GM21576 (cell line): ENCODE measurements around the gene POLN.
A peak's percentile ranks its signal among the peaks of the same experiment; 100 is the strongest.

ENCODE experiments used
- ATAC-seq: cut with Tn5 transposase; IDR thresholded peaks from one replicate; pipeline ENCODE4 v1.9.1; 2021; ENCODE audit warnings: mild to moderate bottlenecking, moderate library complexity; ENCODE audit not compliant: unreplicated experiment

POLN gene

GRCh38 chr4:2241410-2242353 lies at the start of gene POLN, which contains the start of gene HAUS3:
TSS of gene POLN (minus strand) at chr4:2242121. CDS start at chr4:2229231, 12,890 bp downstream.
TSS of gene HAUS3 (minus strand) at chr4:2242121. CDS start at chr4:2240946, 1,175 bp downstream.
- peak; percentile 88 for ATAC-seq

GRCh38 chr4:2290974-2291704 lies 49.2 kb upstream of the POLN start:
- ATAC-seq = no peak

GRCh38 chr4:2290488-2290887 lies 48.6 kb upstream of the POLN start:
- ATAC-seq = no peak

- ATAC-seq = no peak
Measured at GRCh38 chr4:2289955-2290333, 48.0 kb upstream of the POLN start.

- no peak for ATAC-seq
Measured at GRCh38 chr4:2289311-2289954, 47.5 kb upstream of the POLN start.

- ATAC-seq = no peak
Measured at GRCh38 chr4:2288051-2288541, 46.2 kb upstream of the POLN start.

- ATAC-seq = no peak
Measured at GRCh38 chr4:2287594-2287915, 45.6 kb upstream of the POLN start.

- ATAC-seq = no peak
Measured at GRCh38 chr4:2286904-2287593, 45.1 kb upstream of the POLN start.

- no peak for ATAC-seq
Measured at GRCh38 chr4:2285613-2286381, 43.9 kb upstream of the POLN start.

- ATAC-seq = no peak
Measured at GRCh38 chr4:2284934-2285612, 43.2 kb upstream of the POLN start.

GRCh38 chr4:2284161-2284933 lies 42.4 kb upstream of the POLN start:
- no peak for ATAC-seq

GRCh38 chr4:2283199-2283711 lies 41.3 kb upstream of the POLN start:
- no peak for ATAC-seq

GRCh38 chr4:2281575-2282343 lies 39.8 kb upstream of the POLN start:
- peak; percentile 64 for ATAC-seq

- ATAC-seq = no peak
Measured at GRCh38 chr4:2280531-2281300, 38.8 kb upstream of the POLN start.

GRCh38 chr4:2277956-2278355 lies 36.0 kb upstream of the POLN start:
- ATAC-seq = no peak

GRCh38 chr4:2276581-2277325 lies 34.8 kb upstream of the POLN start:
- ATAC-seq = no peak
